ENCODE data around the gene ATF7. TPM values are rescaled to one million over a fixed set of nuclear protein-coding genes. Genes with fewer than 3 reads are reported as not detected.
"Not testable (repeated sequence)": the region's sequence is repeated elsewhere in the genome, so short reads cannot be mapped to it uniquely, and the experiment has no call there.

The ATF7 gene
- polyA plus RNA-seq, 1 donor, result 32.4 TPM

GRCh38 chr12:53600490-53601295 lies 25.5 kb downstream of the ATF7 start:
- DNase-seq, result no peak

GRCh38 chr12:53599579-53599978 lies 26.6 kb downstream of the ATF7 start:
- Histone ChIP-seq H3K27ac (ENCODE audit: low read length) (no peak overlapping the region), H3K27me3 (ENCODE audit: control insufficient read depth, insufficient read depth, low read length) (no peaks in the 10 kb centered on the region), H3K4me3 (ENCODE audit: low read length) (no peak overlapping the region), H3K9me3 (ENCODE audit: control insufficient read depth, low read depth, low read length) (no peaks in the 10 kb centered on the region), H3K36me3 (ENCODE audit: control insufficient read depth, insufficient read depth, low read length) (peaks cover 6% of the 10 kb centered on the region), H3K4me1 (ENCODE audit: control insufficient read depth, insufficient read depth, low read length) (peaks cover 2% of the 10 kb centered on the region)
- 100% methylated on average over 2 of the region's 2 CpGs for WGBS (ENCODE audit: insufficient coverage, low lambda C conversion rate)
- no peak for DNase-seq

More at GRCh38 chr12:53600490-53601295, 25.5 kb downstream of the ATF7 start:
- Histone ChIP-seq H3K36me3 (ENCODE audit: control insufficient read depth, insufficient read depth, low read length) (peaks cover 6% of the 10 kb centered on the region), H3K4me3 (ENCODE audit: low read length) (no peak overlapping the region), H3K27ac (ENCODE audit: low read length) (no peak overlapping the region), H3K27me3 (ENCODE audit: control insufficient read depth, insufficient read depth, low read length) (no peaks in the 10 kb centered on the region), H3K4me1 (ENCODE audit: control insufficient read depth, insufficient read depth, low read length) (peaks cover 2% of the 10 kb centered on the region), H3K9me3 (ENCODE audit: control insufficient read depth, low read depth, low read length) (no peaks in the 10 kb centered on the region)
- WGBS (ENCODE audit: insufficient coverage, low lambda C conversion rate), result no CpG with 5 or more reads among the region's 13 CpGs

- H3K36me3 ChIP-seq (ENCODE audit: control insufficient read depth, insufficient read depth, low read length); H3K27me3 ChIP-seq (ENCODE audit: control insufficient read depth, insufficient read depth, low read length); H3K27ac ChIP-seq (ENCODE audit: low read length); H3K4me3 ChIP-seq (ENCODE audit: low read length); DNase-seq; H3K4me1 ChIP-seq (ENCODE audit: control insufficient read depth, insufficient read depth, low read length); H3K9me3 ChIP-seq (ENCODE audit: control insufficient read depth, low read depth, low read length): not testable (repeated sequence)
- 100% methylated on average over 1 of the region's 2 CpGs for WGBS (ENCODE audit: insufficient coverage, low lambda C conversion rate)
Observed at GRCh38 chr12:53598971-53599370, 27.2 kb downstream of the ATF7 start.

- peak; percentile 9 to 26 for DNase-seq
- Histone ChIP-seq H3K4me3 (ENCODE audit: low read length) (no peak overlapping the region), H3K4me1 (ENCODE audit: control insufficient read depth, insufficient read depth, low read length) (no peaks in the 10 kb centered on the region), H3K27ac (ENCODE audit: low read length) (no peak overlapping the region), H3K9me3 (ENCODE audit: control insufficient read depth, low read depth, low read length) (no peaks in the 10 kb centered on the region), H3K27me3 (ENCODE audit: control insufficient read depth, insufficient read depth, low read length) (no peaks in the 10 kb centered on the region), H3K36me3 (ENCODE audit: control insufficient read depth, insufficient read depth, low read length) (peaks cover 6% of the 10 kb centered on the region)
- no CpG with 5 or more reads among the region's 3 CpGs for WGBS (ENCODE audit: insufficient coverage, low lambda C conversion rate)
Observed at GRCh38 chr12:53596920-53597363, 29.2 kb downstream of the ATF7 start.

- no peak overlapping the region for H3K27ac ChIP-seq (ENCODE audit: low read length)
- no peak overlapping the region for H3K4me3 ChIP-seq (ENCODE audit: low read length)
- H3K36me3 ChIP-seq (ENCODE audit: control insufficient read depth, insufficient read depth, low read length), result peaks cover 3% of the 10 kb centered on the region
- peaks cover 11% of the 10 kb centered on the region for H3K4me1 ChIP-seq (ENCODE audit: control insufficient read depth, insufficient read depth, low read length)
- H3K27me3 ChIP-seq (ENCODE audit: control insufficient read depth, insufficient read depth, low read length), result no peaks in the 10 kb centered on the region
- DNase-seq, result no peak
- WGBS (ENCODE audit: insufficient coverage, low lambda C conversion rate), result 100% methylated on average over 1 of the region's 5 CpGs
- H3K9me3 ChIP-seq (ENCODE audit: control insufficient read depth, low read depth, low read length), result no peaks in the 10 kb centered on the region
Observed at GRCh38 chr12:53594897-53595615, 31.1 kb downstream of the ATF7 start.

- WGBS (ENCODE audit: insufficient coverage, low lambda C conversion rate), result 80% methylated on average over 1 of the region's 6 CpGs
- Histone ChIP-seq H3K4me1 (ENCODE audit: control insufficient read depth, insufficient read depth, low read length) (peaks cover 14% of the 10 kb centered on the region), H3K36me3 (ENCODE audit: control insufficient read depth, insufficient read depth, low read length) (no peaks in the 10 kb centered on the region)
Observed at GRCh38 chr12:53593707-53594106, 32.5 kb downstream of the ATF7 start.

GRCh38 chr12:53593031-53593430 lies 33.2 kb downstream of the ATF7 start:
- Histone ChIP-seq H3K4me1 (ENCODE audit: control insufficient read depth, insufficient read depth, low read length) (peaks cover 14% of the 10 kb centered on the region), H3K9me3 (ENCODE audit: control insufficient read depth, low read depth, low read length) (no peaks in the 10 kb centered on the region), H3K4me3 (ENCODE audit: low read length) (no peak overlapping the region), H3K27ac (ENCODE audit: low read length) (no peak overlapping the region), H3K27me3 (ENCODE audit: control insufficient read depth, insufficient read depth, low read length) (no peaks in the 10 kb centered on the region), H3K36me3 (ENCODE audit: control insufficient read depth, insufficient read depth, low read length) (no peaks in the 10 kb centered on the region)
- WGBS (ENCODE audit: insufficient coverage, low lambda C conversion rate), result no CpG with 5 or more reads among the region's 1 CpG
- no peak for DNase-seq

More at GRCh38 chr12:53593707-53594106, 32.5 kb downstream of the ATF7 start:
- no peaks in the 10 kb centered on the region for H3K9me3 ChIP-seq (ENCODE audit: control insufficient read depth, low read depth, low read length)
- no peak overlapping the region for H3K27ac ChIP-seq (ENCODE audit: low read length)
- no peak for DNase-seq
- no peak overlapping the region for H3K4me3 ChIP-seq (ENCODE audit: low read length)
- H3K27me3 ChIP-seq (ENCODE audit: control insufficient read depth, insufficient read depth, low read length), result no peaks in the 10 kb centered on the region

GRCh38 chr12:53592426-53592825 lies 33.8 kb downstream of the ATF7 start:
- no CpG with 5 or more reads among the region's 1 CpG for WGBS (ENCODE audit: insufficient coverage, low lambda C conversion rate)
- H3K27me3 ChIP-seq (ENCODE audit: control insufficient read depth, insufficient read depth, low read length), result no peaks in the 10 kb centered on the region
- H3K36me3 ChIP-seq (ENCODE audit: control insufficient read depth, insufficient read depth, low read length), result no peaks in the 10 kb centered on the region
- no peaks in the 10 kb centered on the region for H3K9me3 ChIP-seq (ENCODE audit: control insufficient read depth, low read depth, low read length)
- peaks cover 14% of the 10 kb centered on the region for H3K4me1 ChIP-seq (ENCODE audit: control insufficient read depth, insufficient read depth, low read length)
- no peak for DNase-seq
- H3K4me3 ChIP-seq (ENCODE audit: low read length), result no peak overlapping the region
- no peak overlapping the region for H3K27ac ChIP-seq (ENCODE audit: low read length)

GRCh38 chr12:53591301-53592206 lies 34.6 kb downstream of the ATF7 start:
- no peak overlapping the region for H3K4me3 ChIP-seq (ENCODE audit: low read length)

GRCh38 chr12:53590652-53591051 lies 35.5 kb downstream of the ATF7 start:
- WGBS (ENCODE audit: insufficient coverage, low lambda C conversion rate), result no CpG with 5 or more reads among the region's 3 CpGs
- peak; percentile 14 to 64 for DNase-seq
- H3K4me3 ChIP-seq (ENCODE audit: low read length), result no peak overlapping the region
- peaks cover 14% of the 10 kb centered on the region for H3K4me1 ChIP-seq (ENCODE audit: control insufficient read depth, insufficient read depth, low read length)
- peaks cover 4% of the 10 kb centered on the region for H3K36me3 ChIP-seq (ENCODE audit: control insufficient read depth, insufficient read depth, low read length)
- no peaks in the 10 kb centered on the region for H3K9me3 ChIP-seq (ENCODE audit: control insufficient read depth, low read depth, low read length)
- H3K27ac ChIP-seq (ENCODE audit: low read length), result peak overlapping the region; percentile 19
- H3K27me3 ChIP-seq (ENCODE audit: control insufficient read depth, insufficient read depth, low read length), result no peaks in the 10 kb centered on the region

More at GRCh38 chr12:53591301-53592206, 34.6 kb downstream of the ATF7 start:
- H3K9me3 ChIP-seq (ENCODE audit: control insufficient read depth, low read depth, low read length), result no peaks in the 10 kb centered on the region
- no CpG with 5 or more reads among the region's 6 CpGs for WGBS (ENCODE audit: insufficient coverage, low lambda C conversion rate)
- H3K27me3 ChIP-seq (ENCODE audit: control insufficient read depth, insufficient read depth, low read length), result no peaks in the 10 kb centered on the region
- no peak overlapping the region for H3K27ac ChIP-seq (ENCODE audit: low read length)
- DNase-seq, result no peak
- peaks cover 14% of the 10 kb centered on the region for H3K4me1 ChIP-seq (ENCODE audit: control insufficient read depth, insufficient read depth, low read length)
- peaks cover 2% of the 10 kb centered on the region for H3K36me3 ChIP-seq (ENCODE audit: control insufficient read depth, insufficient read depth, low read length)
